Fibroblast of mammary gland (primary cell): ENCODE data around the gene FAM98A.

Experiments used
- DNase-seq: peaks from one replicate; pipeline ENCODE4 v3.0.0-alpha.2; 2010; ENCODE audit warnings: low read depth
- H3K4me3 ChIP-seq: 2 replicates; pipeline ENCODE4 v1.5.1; 2011; ENCODE audit warnings: low read depth, mild to moderate bottlenecking, low read length, moderate library complexity; ENCODE audit not compliant: control insufficient read depth
- CTCF ChIP-seq: conservative IDR thresholded peaks from 2 replicates; pipeline ENCODE4 v1.5.1; 2011; ENCODE audit warnings: low read depth, low read length, inconsistent platforms; ENCODE audit not compliant: control insufficient read depth, insufficient read depth

FAM98A gene

GRCh38 chr2:33614190-33614589 lies 15.1 kb upstream of the FAM98A start:
- H3K4me3 ChIP-seq = no peak overlapping the region
- TF ChIP-seq CTCF = no peak
- DNase-seq = no peak

DNA sequence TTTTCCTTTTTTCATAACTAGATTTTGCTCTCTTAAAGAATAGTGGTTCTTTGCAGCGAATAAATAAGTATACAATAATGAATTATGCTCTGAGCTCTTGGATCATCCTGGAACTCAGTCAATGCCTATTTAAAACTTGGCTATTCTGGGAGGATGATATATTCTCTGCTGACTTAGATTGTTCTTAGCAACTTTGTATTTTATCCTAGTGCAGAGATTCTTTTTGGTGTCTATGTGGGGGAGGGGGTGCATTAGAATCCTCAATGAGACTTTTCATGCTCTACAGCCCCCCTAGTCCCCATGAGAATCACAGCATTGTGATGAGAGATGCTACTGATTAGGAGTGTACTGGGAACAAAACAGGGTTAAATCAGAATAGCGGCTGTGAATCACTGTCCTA lies 8.8 kb upstream of the FAM98A start:
- DNase-seq = no peak
- no peak for TF ChIP-seq CTCF

GRCh38 chr2:33607251-33607721 lies 8.2 kb upstream of the FAM98A start:
- no peak overlapping the region for H3K4me3 ChIP-seq
- no peak for DNase-seq
- TF ChIP-seq CTCF = no peak

More for the DNA sequence above, 8.8 kb upstream of the FAM98A start:
- H3K4me3 ChIP-seq = no peak overlapping the region

- TF ChIP-seq CTCF = no peak
- DNase-seq = no peak
- H3K4me3 ChIP-seq = no peak overlapping the region
Measured at GRCh38 chr2:33606622-33607021, 7.5 kb upstream of the FAM98A start.

GRCh38 chr2:33606100-33606499 lies 7.0 kb upstream of the FAM98A start:
- no peak overlapping the region for H3K4me3 ChIP-seq
- TF ChIP-seq CTCF = no peak
- DNase-seq = no peak

DNA sequence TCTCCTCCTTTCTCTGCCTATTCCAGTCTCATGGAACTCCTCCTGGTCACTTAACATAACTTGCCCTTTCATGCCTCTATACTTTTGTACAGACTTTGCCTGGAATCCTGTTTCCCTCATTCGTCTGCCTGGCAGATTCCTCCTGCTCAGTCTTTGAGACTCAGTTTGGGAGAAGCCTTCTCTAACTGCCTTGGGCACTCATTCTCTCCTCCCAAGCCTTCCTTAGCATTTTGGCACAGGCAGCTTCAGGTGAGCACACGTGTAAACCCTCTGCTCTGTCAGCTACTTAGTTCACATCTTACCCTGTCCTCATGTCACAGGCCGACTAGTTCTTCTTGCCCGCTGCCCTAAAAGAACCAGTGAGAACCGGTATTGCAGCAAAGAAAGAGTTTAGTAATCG lies 6.0 kb upstream of the FAM98A start:
- TF ChIP-seq CTCF = no peak
- H3K4me3 ChIP-seq = no peak overlapping the region
- no peak for DNase-seq

DNA sequence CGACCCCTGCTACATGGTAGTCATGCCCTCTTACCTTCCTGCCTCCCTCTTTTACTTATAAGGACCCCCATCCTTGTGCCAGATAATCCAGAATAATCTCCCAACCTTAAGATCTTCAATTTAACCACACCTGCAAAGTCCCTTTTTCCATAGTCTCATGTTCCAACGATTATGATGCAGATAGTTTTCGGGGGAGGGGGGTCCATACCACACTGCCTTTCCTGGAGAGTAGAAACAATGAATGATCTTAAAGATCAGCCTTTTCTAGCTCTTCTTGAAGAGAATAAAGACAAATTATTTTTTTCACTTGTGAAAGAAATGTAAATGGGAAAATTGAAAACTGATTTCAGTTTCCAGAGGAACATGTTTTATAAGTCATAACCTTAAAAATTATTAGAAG lies 4.3 kb upstream of the FAM98A start:
- TF ChIP-seq CTCF = no peak

More for the DNA sequence above, 4.3 kb upstream of the FAM98A start:
- no peak overlapping the region for H3K4me3 ChIP-seq
- no peak for DNase-seq
